K562 (cell line): ENCODE results near the gene KRT5. TPM values are rescaled to one million over a fixed set of nuclear protein-coding genes. Genes with fewer than 3 reads are reported as not detected.
"Not testable (repeated sequence)": the region's sequence is repeated elsewhere in the genome, so short reads cannot be mapped to it uniquely, and the experiment has no call there.

Source experiments
- ATAC-seq: fragments of 200-7000 bp; cut with Tn5 transposase; 3 replicates; pipeline ENCODE4 v1.9.1; 2020; ENCODE audit warnings: moderate library complexity
- BruUV-seq: library from RNA; stranded (reverse); fragments of 400-500 nt; replicated peaks from 2 replicates; lab custom pipeline; 2021; lab: Mats Ljungman, UMichigan
- CTCF ChIA-PET: fragments of 300-600 bp; formaldehyde crosslinking; extraction: SDS; loops from one replicate; lab custom pipeline; 2021; ENCODE audit warnings: low intra/inter-chr PET ratio; lab: Yijun Ruan, JAX
- POLR2A ChIA-PET: fragments of 300-600, 350-650 bp; sonication (Branson Sonifier 250); formaldehyde crosslinking; extraction: SDS; loops from one replicate; lab custom pipeline; 2021; ENCODE audit warnings: antibody characterized with exemption, inconsistent platforms; lab: Yijun Ruan, JAX
- DNase-seq, 4 experiments: peaks; one replicate each; pipeline versions ENCODE4 v3.0.0 to v3.0.0-alpha.2; 2011 to 2018; ENCODE audit warnings: low spot score in 3 of 4, mixed read lengths in 3 of 4; ENCODE audit errors: extremely low read depth in 1 of 4
- FAIRE-seq: peaks from 2 replicates; lab custom pipeline; 2011; peaks lifted over from hg19 to GRCh38; lab: Jason Lieb, UNC
- H2AFZ ChIP-seq: 2 replicates; pipeline ENCODE4 v1.6.0; 2011; ENCODE audit warnings: low read depth, low read length, control low read depth, inconsistent platforms
- H3K27ac ChIP-seq: fragments of 200-600 bp; 3 replicates; pipeline ENCODE4 v1.8.0; 2011; ENCODE audit warnings: low read depth, mild to moderate bottlenecking, control low read depth, inconsistent platforms, low read length, moderate library complexity, mixed read lengths; ENCODE audit errors: extremely low read depth
- H3K27me3 ChIP-seq, 2 experiments: fragments of 300-600 bp in 1 of 2; 2 replicates in 1 of 2; 3 replicates in 1 of 2; pipeline versions ENCODE4 v1.6.0 to v1.8.0; 2011; ENCODE audit warnings: inconsistent platforms in 2 of 2, low read length in 2 of 2, mild to moderate bottlenecking in 1 of 2, mixed read lengths in 1 of 2, moderate library complexity in 1 of 2; ENCODE audit not compliant: control insufficient read depth in 2 of 2, insufficient read depth in 2 of 2
- H3K36me3 ChIP-seq: fragments of 300-600 bp; 3 replicates; pipeline ENCODE4 v1.8.0; 2011; ENCODE audit warnings: mild to moderate bottlenecking, low read length, inconsistent platforms; ENCODE audit not compliant: control insufficient read depth, insufficient read depth
- H3K4me1 ChIP-seq, 2 experiments: fragments of 200-600 bp in 1 of 2; replicated peaks in 1 of 2; 2 replicates in 1 of 2; 3 replicates in 1 of 2; pipeline versions ENCODE4 v1.5.1 to v1.8.0; 2011; ENCODE audit warnings: inconsistent platforms in 2 of 2, low read length in 2 of 2, mild to moderate bottlenecking in 1 of 2, mixed read lengths in 1 of 2, moderate library complexity in 1 of 2; ENCODE audit not compliant: control insufficient read depth in 2 of 2, insufficient read depth in 2 of 2
- H3K4me2 ChIP-seq: 2 replicates; pipeline ENCODE4 v1.6.1; 2011; ENCODE audit warnings: low read length, control low read depth, inconsistent platforms, mixed read lengths; ENCODE audit not compliant: insufficient read depth
- H3K4me3 ChIP-seq: fragments of 200-600 bp; sonication (generic), shearing (Covaris generic); 2 replicates; pipeline ENCODE4 v1.5.1; 2016; ENCODE audit warnings: control low read depth, inconsistent platforms
- H3K79me2 ChIP-seq: fragments of 200-600 bp; 3 replicates; pipeline ENCODE4 v1.8.0; 2011; ENCODE audit warnings: low read length, inconsistent platforms; ENCODE audit not compliant: control insufficient read depth, insufficient read depth
- H3K9ac ChIP-seq, 2 experiments: 2 replicates each; pipeline versions ENCODE4 v1.6.0 to v1.6.1; 2011; ENCODE audit warnings: low read depth in 2 of 2, low read length in 2 of 2, control low read depth in 1 of 2, inconsistent platforms in 1 of 2, mild to moderate bottlenecking in 1 of 2, mixed read lengths in 1 of 2; ENCODE audit not compliant: insufficient read depth in 1 of 2
- H3K9me1 ChIP-seq: one replicate; pipeline ENCODE4 v1.6.0; 2011; ENCODE audit warnings: inconsistent platforms, mild to moderate bottlenecking, low read length, moderate library complexity; ENCODE audit not compliant: control insufficient read depth, insufficient read depth
- H3K9me3 ChIP-seq: replicated peaks from 2 replicates; pipeline ENCODE4 v1.5.1; 2011; ENCODE audit warnings: low read depth, low read length, inconsistent platforms; ENCODE audit not compliant: control insufficient read depth, insufficient read depth
- H4K20me1 ChIP-seq: replicated peaks from 2 replicates; pipeline ENCODE4 v1.6.1; 2011; ENCODE audit warnings: low read length, inconsistent platforms, mixed read lengths; ENCODE audit not compliant: control insufficient read depth, insufficient read depth
- BRD9 ChIP-seq: fragments of 450-650 bp; IDR thresholded peaks from 2 replicates; pipeline ENCODE4 v1.6.1; 2018; ENCODE audit warnings: low read depth; ENCODE audit not compliant: partially characterized antibody
- E2F3 ChIP-seq: fragments of 250-450 bp; sonication (Bioruptor Pico); IDR thresholded peaks from 2 replicates; pipeline ENCODE4 v1.4.0; 2020; ENCODE audit warnings: mild to moderate bottlenecking
- KDM2B ChIP-seq: fragments of 250-450 bp; sonication (Bioruptor Pico); IDR thresholded peaks from 2 replicates; pipeline ENCODE4 v1.8.0; 2021; ENCODE audit warnings: mild to moderate bottlenecking, moderate library complexity
- MTA3 ChIP-seq: fragments of 450-650 bp; formaldehyde crosslinking; IDR thresholded peaks from 2 replicates; pipeline ENCODE4 v1.6.1; 2017; ENCODE audit warnings: mild to moderate bottlenecking, borderline replicate concordance
- RB1 ChIP-seq: fragments of 450-650 bp; IDR thresholded peaks from 2 replicates; pipeline ENCODE4 v1.6.1; 2017; ENCODE audit warnings: low read depth, mild to moderate bottlenecking
- ZNF121 ChIP-seq: sonication (generic); formaldehyde crosslinking; conservative IDR thresholded peaks from 2 replicates; pipeline ENCODE4 v1.8.0; 2022; ENCODE audit warnings: missing genetic modification reagents
- ZNF655 ChIP-seq: fragments of 250-450 bp; sonication (Bioruptor Pico); IDR thresholded peaks from 2 replicates; pipeline ENCODE4 v1.5.0; 2021
- ZNF707 ChIP-seq: fragments of 250-450 bp; sonication (Bioruptor Pico); conservative IDR thresholded peaks from 2 replicates; pipeline ENCODE4 v1.8.0; 2022; ENCODE audit warnings: inconsistent platforms, mild to moderate bottlenecking, moderate library complexity
- WGBS: fragments of 100-300 bp; shearing (Covaris generic); methylation state at CpG from one replicate; pipeline ENCODE4 v1.1.6; 2016; ENCODE audit warnings: low coverage, mixed read lengths; ENCODE audit not compliant: insufficient coverage; ENCODE audit errors: missing lambda C conversion rate; 5-methylcytosine and 5-hydroxymethylcytosine counted together
- in situ Hi-C: fragments of 300-500 bp; cut with MboI; formaldehyde crosslinking; loops from 4 replicates; pipeline ENCODE4 v1.15.0; 2018; ENCODE audit warnings: inconsistent platforms, mixed read lengths
- intact Hi-C: fragments of 100-400 bp; cut with micrococcal nuclease; formaldehyde crosslinking; loops from 2 replicates; pipeline ENCODE4 v1.14.2; 2022
- polyA plus RNA-seq, 8 experiments: library from polyadenylated mRNA; depleted of rRNA in 4 of 8; stranded (reverse) in 5 of 8; unstranded in 3 of 8; fragments of >200 nt; fragmentation: Nextera tagmentation in 2 of 8; fragmentation: Illumina TruSeq in 1 of 8; extraction: Ambion mirVana in 2 of 8; extraction: Trizol in 1 of 8; gene quantifications; 2 replicates each; pipeline versions ENCODE4 v1.2.1 to v1.2.3, GENCODE V29; 2011 to 2014; ENCODE audit warnings: inconsistent platforms in 1 of 8, missing spikeins in 1 of 8
- total RNA-seq, 7 experiments: library from RNA; depleted of rRNA in 6 of 7; stranded (reverse); fragments of >200 nt in 6 of 7; fragmentation: Illumina TruSeq in 2 of 7; extraction: Trizol in 2 of 7; gene quantifications; 2 replicates each; pipeline versions ENCODE4 v1.2.1 to v1.2.3, GENCODE V29; 2011 to 2021; ENCODE audit warnings: low replicate concordance in 1 of 7

The KRT5 gene
- total and polyA plus RNA-seq, 9 of the 15 experiments (the other 6 are each of a cell fraction or from before 2014, with no cell fraction given) = 0.32 TPM; not detected in 8

- H3K36me3 ChIP-seq, H3K4me2 ChIP-seq, CTCF ChIA-PET, H2AFZ ChIP-seq, H3K79me2 ChIP-seq, BruUV-seq, H3K27ac ChIP-seq, H3K9ac ChIP-seq, H3K4me3 ChIP-seq, H3K9me1 ChIP-seq, H3K4me1 ChIP-seq, H3K9me3 ChIP-seq, intact Hi-C loops, ATAC-seq, DNase-seq, in situ Hi-C loops, FAIRE-seq, H4K20me1 ChIP-seq: not testable (repeated sequence)
- POLR2A ChIA-PET = interaction anchor here (0.8 kb wide), 1 partner anchor 13 kb away, joined by 4 read pairs; no protein-coding TSS in a partner anchor
- WGBS = 0% methylated on average over 7 of the region's 15 CpGs
- peaks cover 5 to 25% of the 10 kb centered on the region in 2 experiments for H3K27me3 ChIP-seq
These were observed 32.3 kb downstream of the KRT5 start for GRCh38 chr12:52487744-52488443.

GRCh38 chr12:52487211-52487610 is 33.0 kb downstream of the KRT5 start:
- Histone ChIP-seq H3K27ac (no peak overlapping the region), H4K20me1 (no peaks in the 10 kb centered on the region), H3K4me3 (no peak overlapping the region), H3K9me3 (no peaks in the 10 kb centered on the region), H3K9me1 (no peaks in the 10 kb centered on the region), H3K4me1 (no peaks in the 10 kb centered on the region), H3K36me3 (no peaks in the 10 kb centered on the region), H3K4me2 (no peak overlapping the region), H2AFZ (no peak overlapping the region), H3K79me2 (no peaks in the 10 kb centered on the region), H3K9ac (no peak overlapping the region), H3K27me3 (peaks cover 2 to 20% of the 10 kb centered on the region in 2 experiments)
- intact Hi-C loops (no loop called here), in situ Hi-C loops (no loop called here)
- ChIA-PET POLR2A (interaction anchor here (0.8 kb wide), 1 partner anchor 12 kb away, joined by 4 read pairs; no protein-coding TSS in a partner anchor), CTCF (no interaction called here)
- DNase-seq = no peak
- no peak for FAIRE-seq
- WGBS = 0% methylated on average over 1 of the region's 1 CpG
- no TSS peak for BruUV-seq
- TF ChIP-seq MTA3 (no peak), BRD9 (no peak), ZNF121 (no peak), ZNF655 (CRISPR knock-in tag) (no peak), KDM2B (CRISPR knock-in tag) (no peak), E2F3 (CRISPR knock-in tag) (no peak), RB1 (no peak), ZNF707 (CRISPR knock-in tag) (no peak)
- no peak for ATAC-seq
